NT2/D1 (cell line): Measurements from ENCODE around the gene PRICKLE1.

Experiments used
- DNase-seq: peaks from one replicate; pipeline ENCODE4 v3.0.0-alpha.2; 2011; ENCODE audit warnings: low read depth, low spot score
- H3K27me3 ChIP-seq: 2 replicates; pipeline ENCODE4 v1.6.0; 2011; ENCODE audit warnings: mild to moderate bottlenecking; ENCODE audit not compliant: insufficient read length, insufficient read depth
- H3K36me3 ChIP-seq: 2 replicates; pipeline ENCODE4 v1.6.1; 2011; ENCODE audit warnings: mild to moderate bottlenecking, low read length, mixed read lengths; ENCODE audit not compliant: insufficient read depth, insufficient read length
- H3K4me1 ChIP-seq: 2 replicates; pipeline ENCODE4 v1.5.1; 2011; ENCODE audit not compliant: insufficient read depth, insufficient read length
- H3K4me3 ChIP-seq: 2 replicates; pipeline ENCODE4 v1.5.1; 2011; ENCODE audit warnings: low read depth; ENCODE audit not compliant: insufficient read length
- H3K9ac ChIP-seq: 2 replicates; pipeline ENCODE4 v1.6.0; 2011; ENCODE audit warnings: low read depth; ENCODE audit not compliant: insufficient read length
- H3K9me3 ChIP-seq: 2 replicates; pipeline ENCODE4 v1.5.1; 2011; ENCODE audit warnings: mild to moderate bottlenecking, low read length; ENCODE audit not compliant: insufficient read depth
- SUZ12 ChIP-seq: IDR thresholded peaks from 2 replicates; pipeline ENCODE4 v1.6.1; 2011; ENCODE audit not compliant: insufficient read length, insufficient read depth; ENCODE audit errors: extremely low read depth
- YY1 ChIP-seq: IDR thresholded peaks from 2 replicates; pipeline ENCODE4 v1.6.1; 2011; ENCODE audit not compliant: insufficient read length, insufficient read depth
- ZNF274 ChIP-seq: IDR thresholded peaks from 2 replicates; pipeline ENCODE4 v1.6.1; 2011; ENCODE audit warnings: mild to moderate bottlenecking, low read depth, low read length

PRICKLE1 gene

DNA sequence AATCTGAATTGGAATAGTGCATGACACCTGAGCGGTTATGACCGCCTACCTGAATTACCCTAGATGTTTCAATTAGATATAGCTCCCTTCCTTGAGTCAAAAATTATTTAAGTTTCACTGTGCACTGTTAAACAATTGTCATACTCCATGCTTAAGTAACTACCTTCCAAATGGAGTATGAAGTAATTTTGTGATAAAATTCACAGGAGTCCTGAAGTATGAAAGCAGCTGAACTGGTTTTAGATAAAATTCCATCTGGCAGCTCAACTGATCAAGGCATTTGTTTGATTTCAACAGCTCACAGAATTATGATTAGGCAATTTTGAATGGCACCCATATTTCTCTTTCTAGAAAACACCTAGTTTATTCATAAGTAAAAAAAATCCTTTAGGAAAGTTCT is 19.5 kb downstream of the PRICKLE1 start:
- Histone ChIP-seq H3K36me3 (no peaks in the 10 kb centered on the region), H3K4me1 (no peaks in the 10 kb centered on the region), H3K9me3 (no peaks in the 10 kb centered on the region), H3K9ac (no peak overlapping the region), H3K4me3 (no peak overlapping the region), H3K27me3 (peaks cover 9% of the 10 kb centered on the region)
- no peak for DNase-seq
- TF ChIP-seq ZNF274 = no peak
- TF ChIP-seq YY1 = no peak
- no peak for TF ChIP-seq SUZ12

DNA sequence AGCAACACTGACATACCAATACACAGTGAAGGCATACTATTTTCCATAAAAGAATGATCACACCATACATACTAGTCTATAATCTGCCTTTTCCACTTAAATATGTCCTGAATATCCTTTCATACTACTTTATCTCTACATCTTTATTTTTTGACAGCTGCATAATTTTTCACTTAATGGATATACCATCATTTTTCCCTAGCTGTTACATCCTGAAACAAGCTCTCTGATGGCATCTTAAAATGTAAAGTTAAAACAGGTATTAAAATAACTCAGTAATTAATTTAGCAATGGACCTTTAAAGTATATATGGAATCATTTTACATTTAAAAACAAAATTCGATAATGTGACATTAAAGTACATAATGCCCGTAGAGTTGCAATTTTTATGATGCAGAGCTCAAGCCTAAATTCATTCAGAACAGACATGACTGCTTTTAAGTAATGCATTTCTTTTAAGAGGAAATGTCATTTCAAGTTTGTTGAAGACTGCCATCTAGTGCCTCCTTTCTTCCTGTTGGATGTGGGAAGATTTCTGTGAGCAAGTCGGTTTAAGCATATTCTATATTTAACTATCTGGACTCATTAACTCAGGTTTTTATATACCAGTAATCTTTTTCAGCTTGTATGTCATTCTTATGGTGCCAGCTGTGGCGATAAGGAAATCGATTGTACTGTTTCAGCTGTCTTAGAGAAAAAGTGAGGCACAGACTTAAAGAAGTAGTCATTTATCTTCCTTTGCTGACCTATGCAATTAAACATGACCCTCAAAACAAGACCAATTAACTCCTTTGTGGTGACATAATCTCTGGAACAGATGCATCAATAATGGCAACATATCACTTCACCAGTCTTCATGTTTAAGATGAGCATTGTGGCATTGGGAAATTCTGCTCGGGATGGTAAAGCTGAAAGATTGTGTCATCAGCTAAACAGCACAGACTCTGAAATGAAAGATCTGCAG is 20.3 kb downstream of the PRICKLE1 start:
- Histone ChIP-seq H3K36me3 (no peaks in the 10 kb centered on the region), H3K4me3 (no peak overlapping the region), H3K4me1 (no peaks in the 10 kb centered on the region), H3K9ac (no peak overlapping the region), H3K27me3 (peaks cover 9% of the 10 kb centered on the region), H3K9me3 (no peaks in the 10 kb centered on the region)
- peak; percentile 44 for DNase-seq
- TF ChIP-seq ZNF274 (no peak), SUZ12 (no peak), YY1 (no peak)

DNA sequence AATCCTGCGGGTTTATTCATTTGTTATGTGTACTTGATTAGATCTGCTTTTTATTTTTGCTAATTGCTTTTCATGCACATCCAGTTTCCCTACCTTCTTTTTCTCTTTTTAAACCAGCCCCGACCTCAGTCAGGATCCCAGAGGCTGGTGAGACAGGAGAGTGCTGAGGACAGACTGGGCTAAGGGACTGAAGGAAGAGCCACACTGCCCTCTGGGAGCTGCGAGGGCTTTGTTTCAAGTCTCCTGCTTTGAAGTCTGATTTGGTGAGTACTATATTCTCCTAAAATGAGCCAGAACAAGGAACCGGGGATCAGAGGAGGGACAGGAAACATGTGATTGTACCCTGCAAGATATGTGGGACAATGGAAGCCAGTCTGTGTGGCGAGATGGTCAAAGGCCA is 23.9 kb downstream of the PRICKLE1 start:
- DNase-seq = peak; percentile 28
- Histone ChIP-seq H3K27me3 (peaks cover 9% of the 10 kb centered on the region), H3K4me3 (no peak overlapping the region), H3K36me3 (no peaks in the 10 kb centered on the region), H3K9me3 (no peaks in the 10 kb centered on the region), H3K9ac (peak overlapping the region; percentile 13), H3K4me1 (no peaks in the 10 kb centered on the region)
- TF ChIP-seq YY1 (no peak), ZNF274 (no peak), SUZ12 (no peak)

DNA sequence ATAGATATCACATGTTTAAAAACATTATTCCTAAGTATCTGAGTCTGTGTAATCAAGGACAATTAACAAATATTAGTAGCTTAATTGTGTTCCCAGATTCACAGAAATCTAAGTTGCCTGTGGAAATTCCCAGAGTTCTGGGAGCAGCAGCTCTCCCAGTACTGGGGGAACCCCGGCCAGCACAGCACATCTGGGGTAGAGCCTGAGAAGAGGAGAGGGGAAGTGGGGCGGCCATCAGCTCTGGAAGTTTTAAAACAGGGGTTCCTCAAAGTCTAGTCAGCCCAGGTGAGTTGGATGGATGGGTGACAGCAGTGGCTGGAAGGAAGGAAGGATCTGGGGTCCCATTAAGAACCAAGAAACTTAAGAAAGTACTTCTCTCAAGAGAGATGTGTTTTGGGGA is 24.6 kb downstream of the PRICKLE1 start:
- no peak overlapping the region for H3K4me3 ChIP-seq
- TF ChIP-seq ZNF274 (no peak), YY1 (no peak), SUZ12 (no peak)
- H3K4me1 ChIP-seq = no peaks in the 10 kb centered on the region
- no peaks in the 10 kb centered on the region for H3K9me3 ChIP-seq
- no peaks in the 10 kb centered on the region for H3K36me3 ChIP-seq
- H3K9ac ChIP-seq = no peak overlapping the region
- peaks cover 9% of the 10 kb centered on the region for H3K27me3 ChIP-seq
- DNase-seq = no peak

DNA sequence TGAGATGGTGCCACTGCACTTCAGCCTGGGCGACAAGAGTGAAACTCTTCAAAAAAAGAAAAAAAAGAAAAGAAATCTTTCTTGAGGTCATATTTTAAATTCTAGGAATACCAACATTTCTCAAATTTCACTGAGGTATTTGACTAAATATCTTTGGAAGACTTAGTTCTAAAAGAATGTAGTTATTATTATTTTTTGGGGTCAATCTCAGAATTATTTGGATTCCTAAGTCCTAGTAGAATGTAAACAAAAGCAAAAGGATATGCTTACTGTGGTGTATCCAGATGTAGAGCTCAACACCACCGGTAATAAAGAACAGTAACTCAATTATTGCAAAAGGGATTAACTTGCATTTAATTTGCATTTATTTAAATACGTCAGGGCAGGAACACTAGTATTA is 25.0 kb downstream of the PRICKLE1 start:
- H3K4me3 ChIP-seq = no peak overlapping the region
- DNase-seq = no peak
- TF ChIP-seq ZNF274 = no peak
- no peak for TF ChIP-seq YY1
- no peak for TF ChIP-seq SUZ12
- peaks cover 9% of the 10 kb centered on the region for H3K27me3 ChIP-seq
- no peaks in the 10 kb centered on the region for H3K4me1 ChIP-seq
- H3K36me3 ChIP-seq = no peaks in the 10 kb centered on the region
- H3K9ac ChIP-seq = no peak overlapping the region
- H3K9me3 ChIP-seq = no peaks in the 10 kb centered on the region

DNA sequence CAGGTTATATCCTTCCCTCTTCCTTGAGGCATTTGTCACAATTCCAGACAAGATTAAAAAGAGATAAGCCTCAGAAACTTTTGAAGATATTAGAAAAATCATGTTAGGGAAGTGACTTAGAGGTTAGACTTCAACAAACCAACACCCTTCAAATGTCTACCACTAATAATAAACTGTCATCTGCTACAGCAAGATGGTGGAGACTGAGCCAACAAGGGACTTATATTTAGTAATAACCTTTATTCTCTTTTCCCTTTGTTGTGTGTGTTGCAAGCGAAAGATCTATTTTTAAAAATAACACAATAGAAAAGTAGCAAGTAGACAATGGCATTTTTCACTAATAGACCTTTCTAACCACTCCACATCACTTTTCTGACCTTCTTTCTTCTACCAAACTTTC is 28.6 kb downstream of the PRICKLE1 start:
- no peaks in the 10 kb centered on the region for H3K27me3 ChIP-seq
- H3K9ac ChIP-seq = no peak overlapping the region
- no peaks in the 10 kb centered on the region for H3K4me1 ChIP-seq
- no peak overlapping the region for H3K4me3 ChIP-seq
- TF ChIP-seq SUZ12 (no peak), ZNF274 (no peak)
- no peak for DNase-seq
- H3K36me3 ChIP-seq = no peaks in the 10 kb centered on the region
- H3K9me3 ChIP-seq = no peaks in the 10 kb centered on the region

DNA sequence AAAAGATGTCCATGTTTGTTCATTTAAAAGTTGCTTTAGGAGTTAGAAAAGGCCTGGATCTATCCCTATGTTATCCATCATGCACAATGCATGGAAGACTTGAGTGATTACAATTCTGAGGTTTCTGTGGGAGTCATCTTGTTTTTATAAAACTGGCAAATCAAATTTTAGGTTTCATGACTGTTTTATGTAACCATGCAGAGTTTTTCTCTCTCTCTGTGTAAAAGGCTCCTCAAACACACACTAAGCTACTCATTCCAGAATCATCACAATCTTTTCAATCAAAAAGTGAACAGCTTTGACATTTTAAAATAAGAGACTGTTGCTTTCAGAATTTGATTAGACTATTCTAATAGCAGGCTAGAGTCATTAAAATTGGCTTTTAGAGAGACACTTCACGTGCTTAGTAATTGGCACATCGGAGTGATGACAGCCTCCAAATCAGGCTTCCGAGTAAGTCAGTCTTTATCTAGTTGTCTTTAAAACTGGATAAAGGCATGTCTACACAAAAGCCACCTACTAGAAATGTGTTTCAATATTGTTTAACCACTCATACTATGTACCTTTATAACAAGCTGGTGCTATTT is 31.9 kb downstream of the PRICKLE1 start:
- peaks cover 16% of the 10 kb centered on the region for H3K27me3 ChIP-seq
- H3K4me1 ChIP-seq = no peaks in the 10 kb centered on the region
- H3K4me3 ChIP-seq = no peak overlapping the region
- TF ChIP-seq YY1 (no peak), SUZ12 (no peak), ZNF274 (no peak)
- no peaks in the 10 kb centered on the region for H3K9me3 ChIP-seq
- DNase-seq = no peak
- no peak overlapping the region for H3K9ac ChIP-seq
- H3K36me3 ChIP-seq = no peaks in the 10 kb centered on the region
